NB4 (cell line): ENCODE measurements around the gene ARCN1.

Source experiments
- CTCF ChIP-seq: IDR thresholded peaks from one replicate; pipeline ENCODE4 v1.5.1; 2012; ENCODE audit warnings: low read depth, low read length
- MAX ChIP-seq: IDR thresholded peaks from 2 replicates; pipeline ENCODE4 v1.6.1; 2011; ENCODE audit warnings: low read depth, low read length

- TF ChIP-seq CTCF: no peak
- TF ChIP-seq MAX: no peak
Observed at GRCh38 chr11:118552341-118552740, 19.9 kb upstream of the ARCN1 start.
